Measurements from ENCODE around the gene TRIM33.
A peak's percentile ranks its signal among the peaks of the same experiment; 100 is the strongest.

The TRIM33 gene

DNA sequence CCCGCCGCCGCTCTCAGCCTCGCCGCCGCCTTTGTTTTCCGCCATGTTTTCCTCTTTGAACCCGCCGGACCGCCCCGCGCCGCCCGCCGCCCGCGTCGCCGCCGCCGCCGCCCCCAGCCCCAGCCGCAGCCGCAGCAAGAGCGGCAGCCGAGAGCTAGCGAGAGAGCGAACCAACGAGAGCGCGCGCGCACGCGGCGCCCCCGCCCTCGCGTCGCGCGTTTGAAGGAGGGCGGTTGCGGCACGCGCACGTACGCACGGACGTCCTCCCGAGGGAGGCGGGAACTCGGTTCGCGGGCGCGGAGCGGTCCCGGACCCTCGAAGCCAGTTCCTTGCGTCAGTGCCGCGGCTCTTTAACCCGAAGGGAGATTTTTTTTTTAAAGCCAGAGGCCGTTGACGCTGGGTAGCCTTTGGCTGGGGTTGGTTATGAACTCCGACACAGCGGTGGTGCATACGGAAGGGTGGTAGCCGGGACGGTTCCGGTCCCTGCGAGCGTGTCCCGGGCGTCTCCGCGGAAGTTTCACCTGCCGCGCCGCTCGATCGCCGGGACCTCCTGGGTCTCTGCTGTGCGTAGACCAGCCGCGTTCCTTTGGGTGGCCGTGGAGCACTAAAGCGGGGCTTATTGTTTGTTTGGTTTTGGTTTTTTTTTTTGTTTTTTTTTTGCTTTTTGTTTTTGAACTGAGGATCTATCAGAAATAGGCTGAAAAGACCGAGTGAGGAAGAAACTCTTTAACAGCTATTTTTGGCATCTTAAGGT lies at the start of gene TRIM33:
TRIM33 (minus strand) TSS at position 172 of the 754 bp plus-strand sequence; CDS start at position 45, 127 bp downstream.
- peak; percentile 61 for DNase-seq

DNA sequence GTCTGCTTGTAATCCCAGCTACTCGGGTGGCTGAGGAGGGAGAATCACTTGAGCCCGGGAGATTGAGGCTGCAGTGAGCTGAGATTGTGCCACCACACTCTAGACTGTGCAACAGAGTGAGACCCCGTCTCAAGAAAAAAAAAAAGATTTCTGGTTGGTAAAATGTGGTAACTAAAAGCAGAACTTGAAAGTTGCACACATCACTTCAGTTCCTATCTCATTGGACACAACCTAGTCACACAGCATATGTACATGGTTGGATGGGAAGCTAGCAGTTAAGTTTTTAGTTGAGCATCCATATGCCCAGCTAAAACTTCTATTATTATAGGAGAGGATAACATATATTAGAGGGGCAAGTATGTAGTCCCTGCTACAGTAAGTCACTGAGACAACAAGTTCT lies 48.4 kb upstream of the TRIM33 start:
- no peak for DNase-seq

DNA sequence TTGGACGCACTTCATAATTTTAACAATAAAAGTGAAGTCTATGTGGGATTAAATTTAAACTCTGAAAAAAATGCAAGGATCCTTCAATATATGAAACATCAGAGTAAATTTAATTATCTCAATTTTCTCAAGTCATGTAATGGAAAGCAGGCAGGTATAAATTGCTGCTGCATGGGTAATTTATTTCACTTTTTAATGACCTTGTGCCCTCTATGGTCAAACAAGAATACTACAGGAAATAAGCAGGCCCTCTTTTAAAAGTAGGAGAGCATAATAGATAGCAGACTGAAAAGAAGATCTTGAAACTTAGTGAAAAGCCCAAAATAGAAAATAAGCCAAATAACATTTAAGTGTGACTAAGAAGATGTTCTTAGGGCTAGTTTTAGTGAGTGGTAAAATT lies 47.5 kb upstream of the TRIM33 start:
- no peak for DNase-seq

DNA sequence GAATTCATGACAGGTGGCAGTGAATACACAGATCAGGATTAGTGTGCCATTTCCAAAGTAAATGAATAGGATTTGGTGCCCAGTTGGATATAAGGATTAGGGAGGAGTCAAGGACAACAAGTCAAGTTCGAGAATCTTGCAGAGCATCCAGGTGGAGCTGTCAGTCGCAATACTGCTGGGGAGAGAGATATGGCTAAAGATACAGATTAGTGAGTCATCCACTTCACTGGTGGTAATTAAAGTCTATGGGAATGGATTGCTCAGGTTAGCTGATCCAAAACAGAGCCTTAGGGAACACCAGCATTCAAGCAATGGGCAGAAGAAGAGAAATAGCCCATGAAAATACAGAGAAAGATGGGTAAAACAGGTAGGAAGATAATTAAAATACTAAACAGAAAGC lies 43.6 kb upstream of the TRIM33 start:
- DNase-seq: no peak

DNA sequence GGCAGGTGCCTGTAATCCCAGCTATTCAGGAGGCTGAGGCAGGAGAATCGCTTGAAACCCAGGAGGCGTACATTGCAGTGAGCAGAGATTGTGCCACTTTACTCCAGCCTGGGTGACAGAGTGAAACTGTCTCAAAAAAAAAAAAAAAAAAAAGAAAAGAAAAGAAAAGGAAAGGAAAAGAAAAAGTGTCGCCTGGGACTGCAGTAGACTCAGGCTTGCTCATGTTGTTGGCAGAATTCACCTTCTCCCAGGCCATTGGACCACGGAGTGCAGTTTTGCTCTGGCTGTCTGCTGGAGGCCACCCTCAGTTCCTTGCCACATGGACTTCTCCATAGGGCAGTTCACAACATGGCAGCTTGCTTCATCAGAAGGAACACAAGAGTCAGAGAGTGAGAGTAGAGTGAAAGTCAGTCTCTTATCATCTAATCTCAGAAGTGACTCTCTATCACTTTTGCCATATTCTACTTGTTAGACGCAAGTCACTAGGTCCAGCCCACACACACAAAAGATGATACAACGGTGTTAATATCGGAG lies 41.2 kb upstream of the TRIM33 start:
- no peak for DNase-seq

DNA sequence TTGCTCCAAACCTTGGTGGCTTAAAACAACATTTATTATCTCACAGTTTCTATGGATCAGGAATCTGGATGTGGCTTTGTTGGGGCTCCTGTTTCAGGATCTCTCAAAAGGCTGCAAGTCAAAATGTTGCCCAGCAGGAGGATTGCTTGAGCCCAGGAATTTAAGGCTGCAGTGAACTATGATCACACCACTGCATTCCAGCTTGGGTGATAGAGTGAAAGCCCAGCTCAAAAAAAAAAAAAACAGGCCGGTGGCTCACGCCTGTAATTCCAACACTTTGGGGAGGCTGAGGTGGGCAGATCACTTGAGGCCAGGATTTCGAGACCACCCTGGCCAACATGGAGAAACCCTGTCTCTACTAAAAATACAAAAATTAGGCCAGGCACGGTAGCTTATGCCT lies 40.4 kb upstream of the TRIM33 start:
- DNase-seq: no peak

DNA sequence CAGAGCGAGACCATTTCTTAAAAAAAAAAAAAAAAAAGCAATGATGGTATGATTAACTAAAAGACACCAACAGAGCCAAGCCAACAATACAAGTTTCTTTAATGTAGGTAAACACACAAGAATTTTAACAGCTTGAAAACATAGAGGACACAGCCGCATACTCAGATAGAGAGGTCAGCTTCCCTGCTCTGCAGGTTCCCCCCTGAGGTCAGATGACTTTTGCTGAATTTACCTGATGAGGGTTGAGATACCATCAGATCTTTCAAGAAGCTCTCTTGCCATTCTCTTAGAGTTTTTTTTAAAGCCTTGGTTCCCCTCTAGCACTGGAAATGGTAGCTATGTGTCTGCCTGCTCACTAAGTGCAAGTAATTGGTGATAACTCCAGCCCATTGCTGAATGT lies 39.3 kb upstream of the TRIM33 start:
- DNase-seq: no peak

DNA sequence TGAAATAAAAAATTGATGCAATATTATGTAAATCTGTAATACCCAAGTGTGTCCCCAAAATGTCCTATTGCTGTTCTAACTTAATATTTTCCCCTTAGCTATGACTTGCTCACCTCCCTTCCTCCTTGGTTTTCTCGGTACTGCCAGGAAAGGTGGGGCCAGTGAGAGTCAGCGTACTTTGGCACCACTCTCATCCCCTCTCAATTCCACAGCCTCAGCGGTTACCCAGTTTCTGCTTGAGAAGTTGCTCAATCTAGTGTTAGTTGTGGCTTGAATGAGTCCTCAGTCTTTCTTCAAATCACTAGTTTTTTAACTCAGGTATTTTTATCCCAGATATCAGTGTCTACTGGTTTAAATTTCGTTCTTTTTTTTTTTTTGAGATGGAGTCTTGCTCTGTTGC lies 38.1 kb upstream of the TRIM33 start:
- no peak for DNase-seq

DNA sequence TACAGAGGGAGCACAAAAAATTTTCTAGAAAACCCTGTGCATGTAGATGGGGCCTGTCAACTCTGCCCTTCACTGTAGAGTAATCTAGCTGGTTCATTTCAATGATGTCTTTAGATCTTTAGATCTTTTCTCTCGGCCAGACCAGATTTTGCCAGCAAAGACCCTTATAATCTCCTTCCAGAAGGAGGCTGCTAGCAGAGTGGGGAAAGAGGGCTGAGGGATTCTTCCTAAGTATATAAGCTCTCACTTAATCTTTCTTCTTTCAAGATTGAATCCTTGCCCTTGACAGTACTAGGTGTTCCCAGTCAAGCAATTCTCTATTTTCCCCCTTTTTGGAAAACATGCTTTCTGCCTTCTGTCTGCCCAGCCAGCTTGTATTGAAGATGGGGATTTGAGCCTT lies 36.1 kb upstream of the TRIM33 start:
- no peak for DNase-seq

DNA sequence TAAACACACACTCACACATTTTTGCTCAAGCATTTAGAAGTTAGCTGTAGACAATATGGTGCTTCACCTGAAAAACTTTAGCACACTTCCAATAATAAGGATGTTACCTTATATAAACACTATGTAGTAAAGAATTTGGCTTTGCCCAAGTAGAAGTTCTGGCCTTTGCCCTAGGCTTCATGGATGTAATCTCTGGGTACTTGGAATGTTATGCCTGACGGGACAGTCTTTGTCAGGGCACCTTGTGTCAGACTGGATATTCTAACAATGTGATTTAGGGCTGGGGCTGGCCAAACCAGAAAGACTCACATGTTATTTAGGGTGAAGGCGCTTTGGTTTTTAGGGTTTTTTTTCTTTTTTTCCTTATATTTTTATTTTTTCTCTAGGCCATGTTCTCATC lies 34.8 kb upstream of the TRIM33 start:
- DNase-seq: no peak

DNA sequence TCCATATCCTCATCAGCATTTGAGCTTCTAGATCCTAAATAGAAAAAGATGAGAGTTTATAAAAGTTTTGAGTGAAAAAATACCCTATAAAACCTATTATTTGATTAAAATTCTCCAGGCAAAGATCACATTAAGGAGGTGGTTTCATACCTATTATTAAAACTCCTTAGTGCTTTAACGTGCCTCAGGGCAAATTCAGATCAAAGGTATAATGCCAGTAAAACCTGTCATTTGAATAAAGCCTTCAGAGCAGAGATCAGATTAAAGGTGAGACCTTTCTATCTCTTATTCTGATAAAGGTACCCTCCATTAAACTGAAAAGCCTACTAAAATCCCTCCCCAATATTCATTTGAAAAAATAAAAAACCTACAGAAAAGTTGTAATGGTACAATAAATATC lies 34.3 kb upstream of the TRIM33 start:
- DNase-seq: no peak

DNA sequence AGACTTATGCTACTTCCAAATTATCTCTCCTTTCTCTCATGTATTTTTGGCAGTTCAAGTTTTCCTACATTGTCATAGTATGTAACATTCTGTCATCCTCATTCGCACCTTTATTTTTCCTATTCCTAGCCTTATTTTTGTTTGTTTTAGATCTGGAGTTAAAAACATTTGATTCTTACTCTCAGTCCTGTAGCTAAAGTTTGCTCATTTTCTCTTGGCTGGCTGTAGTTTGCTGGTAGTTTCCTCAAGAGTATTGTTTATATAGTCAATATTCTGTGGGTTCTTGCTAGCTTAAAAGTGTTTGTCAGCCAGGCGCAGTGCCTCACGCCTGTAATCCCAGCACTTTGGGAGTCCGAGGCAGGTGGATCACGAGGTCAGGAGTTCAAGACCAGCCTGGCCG lies 29.8 kb upstream of the TRIM33 start:
- DNase-seq: no peak

DNA sequence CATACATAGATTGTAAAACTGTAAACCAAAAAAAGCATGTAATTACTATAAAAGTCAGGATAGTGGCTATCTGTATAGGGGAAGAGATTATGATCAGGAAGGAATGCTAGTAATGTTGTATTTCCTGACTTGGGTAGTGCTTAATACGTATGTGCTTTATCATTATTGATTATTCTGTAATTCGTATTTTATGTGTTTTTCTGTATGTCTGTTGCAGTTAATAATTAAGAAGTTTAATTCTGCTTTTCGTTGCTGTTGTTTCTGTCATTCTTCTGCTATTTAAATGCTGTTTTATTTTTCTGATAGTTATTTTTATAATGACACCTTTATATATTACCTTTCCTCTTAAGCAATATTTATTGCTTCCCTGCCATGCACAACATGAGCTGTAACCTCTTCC lies 29.3 kb upstream of the TRIM33 start:
- DNase-seq: no peak

DNA sequence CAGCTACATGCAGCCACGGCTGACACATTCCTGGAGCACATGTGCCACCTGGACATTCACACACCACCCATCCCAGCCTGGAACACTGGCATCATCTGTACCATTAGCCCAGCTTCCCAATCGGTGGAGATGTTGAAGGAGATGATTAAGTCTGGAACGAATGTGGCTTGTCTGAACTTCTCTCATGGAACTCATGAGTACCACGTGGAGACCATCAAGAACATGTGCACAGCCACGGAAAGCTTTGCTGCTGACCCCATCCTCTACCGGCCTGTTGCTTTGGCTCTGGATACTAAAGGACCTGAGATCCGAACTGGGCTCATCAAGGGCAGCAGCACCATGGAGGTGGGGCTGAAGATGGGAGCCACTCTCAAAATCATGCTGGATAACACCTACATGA lies 25.0 kb upstream of the TRIM33 start:
- DNase-seq: no peak

DNA sequence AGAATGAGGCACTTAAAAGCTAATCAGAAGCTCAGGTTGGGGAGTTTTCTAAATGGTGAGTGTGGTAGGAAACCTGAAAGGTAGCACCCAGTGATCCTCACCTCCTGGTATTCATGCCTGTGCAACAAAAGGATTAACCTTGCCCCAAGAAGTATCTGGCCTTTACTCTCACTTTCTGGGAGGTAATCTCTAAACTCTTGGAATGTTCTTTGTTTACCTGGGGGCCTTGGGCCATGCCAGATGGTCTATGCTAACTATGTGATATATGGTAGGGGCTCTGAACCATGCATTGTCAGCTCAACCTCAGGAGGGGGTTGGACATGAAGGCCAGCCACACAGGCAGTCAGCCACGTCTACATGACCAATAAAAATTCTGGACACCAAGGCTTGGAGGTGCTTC lies 24.4 kb upstream of the TRIM33 start:
- no peak for DNase-seq

DNA sequence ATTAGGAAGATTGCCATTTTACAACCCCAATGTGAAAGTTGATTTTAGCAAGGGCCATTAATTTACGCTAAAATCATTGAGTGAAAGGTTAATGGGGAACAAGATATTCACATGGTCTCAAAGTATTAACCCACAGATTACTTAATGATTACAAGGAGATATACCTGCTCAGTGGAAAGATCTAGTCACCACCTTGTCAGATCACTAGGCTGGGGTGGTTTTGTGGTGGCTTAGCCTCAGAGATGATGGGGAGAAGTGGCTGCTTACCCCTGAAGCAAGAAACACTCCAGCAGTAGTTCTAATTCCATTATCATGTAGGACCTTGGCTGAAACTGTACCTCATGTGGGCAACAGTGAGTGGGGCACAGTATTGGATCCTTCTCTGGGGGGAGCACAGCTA lies 20.1 kb upstream of the TRIM33 start:
- DNase-seq: no peak

DNA sequence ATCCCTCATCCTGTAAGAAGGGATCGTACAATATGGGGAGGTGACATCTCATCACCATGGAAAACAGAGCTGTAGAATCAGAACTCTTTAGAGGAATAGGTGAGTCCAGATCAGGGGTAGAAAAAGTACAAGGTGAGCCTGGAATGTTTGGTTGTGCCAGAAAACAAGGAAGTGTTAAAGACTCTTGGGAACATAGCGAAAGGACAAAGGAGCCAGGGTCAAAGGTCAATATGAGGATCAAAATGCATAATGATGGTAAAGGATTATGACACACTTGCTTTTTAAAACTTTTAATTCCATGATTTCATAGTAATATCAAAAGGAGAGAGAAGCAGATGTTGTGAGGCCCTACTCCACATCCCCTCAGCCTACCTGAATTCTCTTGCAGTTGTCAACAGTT lies 19.2 kb upstream of the TRIM33 start:
- no peak for DNase-seq

DNA sequence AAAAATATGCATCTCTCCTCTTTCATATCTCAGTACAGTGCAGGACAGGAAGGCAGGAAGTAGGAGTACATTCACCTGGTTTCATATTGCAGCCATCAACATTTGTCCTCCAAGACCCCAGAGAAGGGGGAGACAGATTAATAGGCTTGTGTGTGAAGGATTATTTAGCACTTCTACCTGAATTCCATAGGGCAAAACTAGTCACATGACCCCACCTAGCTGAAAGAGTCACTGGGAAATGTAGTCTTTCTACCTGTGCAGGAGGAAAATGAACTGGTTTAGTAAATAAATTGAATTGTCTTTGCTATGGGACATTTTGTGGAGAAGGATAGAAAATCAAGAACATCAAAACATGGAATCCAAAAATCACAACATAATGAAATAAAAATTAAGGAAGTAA lies 13.9 kb upstream of the TRIM33 start:
- DNase-seq: no peak

DNA sequence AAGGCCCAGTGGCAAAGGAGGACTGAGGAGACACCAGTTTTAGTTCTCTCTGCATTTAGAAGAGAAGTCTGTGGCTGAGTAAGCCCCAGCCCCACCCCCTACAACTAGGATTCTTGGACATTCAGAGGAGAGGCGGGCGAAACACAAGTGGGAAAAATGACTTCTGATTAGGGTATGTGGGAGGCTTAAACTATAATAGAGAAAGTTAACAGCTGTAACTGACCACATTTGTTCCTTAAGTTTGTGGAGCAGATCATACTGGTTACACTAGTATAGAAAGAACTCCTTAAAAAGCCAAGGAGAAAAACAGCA lies 11.2 kb upstream of the TRIM33 start:
- DNase-seq: no peak

DNA sequence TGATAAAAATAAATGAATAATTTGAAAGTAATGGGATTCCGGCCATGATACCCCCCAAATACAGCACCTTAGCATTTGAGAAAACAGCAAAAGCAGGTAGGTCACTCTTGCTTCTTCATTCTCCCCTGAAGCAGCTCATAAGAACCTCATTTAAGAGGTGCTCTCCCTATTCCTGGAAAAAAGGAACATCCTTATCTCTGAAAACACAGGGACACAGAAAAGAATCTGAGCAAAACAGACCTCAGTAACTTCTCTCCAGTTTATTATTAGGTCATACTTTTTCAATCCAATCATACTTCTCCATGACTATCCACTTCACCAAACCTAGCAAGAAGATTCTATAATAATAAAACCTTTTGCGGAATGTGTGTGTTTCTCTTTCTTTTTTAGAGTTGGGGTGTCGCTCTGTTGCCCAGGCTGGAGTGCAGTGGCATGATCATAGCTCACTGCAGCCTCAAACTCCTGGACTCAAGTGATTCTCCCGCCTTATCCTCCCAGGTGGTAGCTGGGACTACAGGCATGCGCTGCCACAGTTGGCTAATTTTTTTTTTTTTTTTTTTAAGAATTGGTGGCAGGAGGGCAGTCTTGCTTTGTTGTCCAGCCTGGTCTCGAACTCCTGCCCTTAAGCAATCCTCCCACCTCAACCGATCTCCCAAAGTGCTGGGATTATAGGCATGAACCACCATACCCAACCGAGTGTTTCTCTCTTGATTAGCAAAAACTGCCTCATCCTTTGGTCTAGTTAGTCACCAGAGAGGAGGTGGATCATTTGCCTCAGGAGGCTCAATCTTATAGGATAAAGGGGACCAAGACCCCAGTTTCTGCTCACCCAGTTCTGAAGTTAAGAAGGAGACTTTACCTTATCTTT lies 10.6 kb upstream of the TRIM33 start:
- no peak for DNase-seq

DNA sequence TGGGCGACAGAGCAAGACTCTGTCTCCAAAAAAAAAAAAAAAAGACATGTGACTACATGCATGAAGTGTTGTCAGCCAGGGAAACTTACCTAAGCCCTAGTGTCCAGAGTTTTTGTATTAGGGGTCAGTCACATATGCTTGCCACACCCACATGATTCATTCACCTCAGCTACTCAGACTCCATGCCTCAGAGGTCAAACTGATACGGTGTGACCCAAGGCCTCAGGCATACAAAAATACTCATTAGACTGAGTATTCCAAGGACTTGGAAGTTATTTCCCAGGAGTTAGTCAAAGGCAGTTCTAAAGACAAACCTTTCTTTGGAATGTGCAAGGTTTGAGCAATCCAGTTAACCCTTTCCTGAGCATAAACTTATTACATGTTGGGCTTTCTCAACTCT lies 6.3 kb upstream of the TRIM33 start:
- DNase-seq: no peak

DNA sequence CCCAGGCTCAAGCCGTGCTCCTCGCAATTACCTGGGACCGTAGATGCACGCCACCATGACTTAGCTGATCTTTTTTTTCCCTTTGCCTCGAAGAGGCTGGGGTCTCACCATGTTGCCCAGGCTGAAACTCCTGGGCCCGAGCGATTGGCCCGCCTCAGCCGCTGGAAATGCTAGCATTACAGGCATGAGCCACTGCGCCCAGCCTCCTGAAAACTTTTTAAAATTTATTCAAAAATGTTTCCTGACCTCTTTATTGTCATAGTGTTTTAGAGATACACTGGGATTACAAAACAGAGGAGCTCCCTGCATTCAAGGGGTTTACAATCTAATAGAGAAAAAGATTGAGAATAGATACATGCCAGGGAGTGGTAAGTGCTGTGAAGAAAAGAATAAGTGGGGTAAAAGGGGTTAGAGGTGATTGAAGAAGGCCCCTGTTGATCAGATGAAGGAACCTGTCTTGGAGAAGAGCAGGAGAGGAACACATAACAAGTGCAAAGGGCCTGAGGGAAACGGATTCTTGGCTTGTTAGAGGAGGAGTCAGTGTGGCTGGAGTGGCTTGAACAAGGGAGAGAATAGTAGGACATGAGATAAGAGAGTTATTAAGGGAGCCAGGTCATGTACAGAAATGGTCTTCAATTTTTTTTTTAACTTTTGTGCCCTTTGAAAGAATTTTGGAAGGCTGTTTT lies 1.7 kb upstream of the TRIM33 start:
- no peak for DNase-seq

DNA sequence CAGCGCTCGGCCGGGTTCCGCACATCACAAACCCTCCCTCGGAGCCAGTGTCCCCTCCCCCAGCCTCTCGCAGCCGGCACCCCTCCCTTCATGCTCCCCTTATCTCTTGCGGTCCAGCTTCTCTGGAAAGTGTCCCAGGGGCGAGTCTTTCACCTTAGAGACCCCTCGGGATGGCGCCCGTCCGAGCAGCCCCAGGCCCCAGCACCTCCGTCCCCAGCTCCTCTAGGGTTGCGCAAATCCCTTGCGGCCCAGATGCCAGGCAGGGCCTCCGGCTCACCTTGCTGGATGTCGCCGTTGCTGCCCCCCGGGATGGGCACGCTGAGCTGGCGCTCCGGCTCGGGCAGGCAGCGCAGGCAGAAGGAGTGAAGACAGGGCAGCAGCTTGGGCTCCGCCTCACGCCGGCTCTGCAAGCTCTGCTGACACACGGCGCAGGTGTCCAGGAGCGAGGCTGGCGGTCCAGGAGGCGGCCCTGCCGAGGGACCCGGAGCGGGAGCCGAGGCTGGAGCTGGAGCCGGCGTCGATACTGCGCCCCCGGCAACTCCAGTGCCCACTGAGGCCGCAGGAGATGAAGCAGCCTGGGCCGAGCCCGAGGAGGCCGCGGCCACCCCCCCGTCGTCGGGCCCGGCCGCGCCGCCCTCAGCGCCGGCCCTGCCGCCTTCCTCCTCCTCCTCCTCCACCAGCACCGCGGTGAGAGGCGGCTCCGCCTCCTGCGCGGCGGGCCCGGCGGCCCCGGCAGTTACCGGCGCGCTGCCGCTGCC lies 550 bp downstream of the TRIM33 start:
- no peak for DNase-seq
